HL-60 (cell line): ENCODE measurements around the gene OR4F6.
"Not testable (repeated sequence)": the region's sequence is repeated elsewhere in the genome, so short reads cannot be mapped to it uniquely, and the experiment has no call there.

Experiments used
- DNase-seq, 2 experiments: peaks; one replicate each; pipeline ENCODE4 v3.0.0-alpha.2; 2010 to 2020; ENCODE audit warnings: low read depth in 1 of 2, low spot score in 1 of 2
- H3K27ac ChIP-seq: fragments of 250-450 bp; sonication (Bioruptor Pico); replicated peaks from 2 replicates; pipeline ENCODE4 v1.5.1; 2020; ENCODE audit warnings: mild to moderate bottlenecking, moderate library complexity
- H3K27me3 ChIP-seq: fragments of 250-450 bp; sonication (Bioruptor Pico); 2 replicates; pipeline ENCODE4 v1.5.1; 2021; ENCODE audit warnings: mild to moderate bottlenecking, moderate library complexity; ENCODE audit not compliant: insufficient read depth, poor library complexity, severe bottlenecking
- H3K4me3 ChIP-seq: replicated peaks from 2 replicates; pipeline ENCODE4 v1.5.1; 2011; ENCODE audit warnings: mild to moderate bottlenecking, control low read depth, low read length; ENCODE audit not compliant: insufficient read depth
- CTCF ChIP-seq: IDR thresholded peaks from one replicate; pipeline ENCODE4 v1.5.1; 2011; ENCODE audit warnings: low read length, control low read depth, inconsistent platforms; ENCODE audit not compliant: insufficient read depth
- GABPA ChIP-seq: IDR thresholded peaks from 2 replicates; pipeline ENCODE4 v1.6.1; 2012; ENCODE audit warnings: low read depth
- POLR2AphosphoS5 ChIP-seq: IDR thresholded peaks from 2 replicates; pipeline ENCODE4 v1.6.1; 2012; ENCODE audit warnings: low read depth
- REST ChIP-seq: IDR thresholded peaks from 2 replicates; pipeline ENCODE4 v1.6.1; 2012; ENCODE audit warnings: low read depth; ENCODE audit not compliant: insufficient replicate concordance
- SPI1 ChIP-seq: IDR thresholded peaks from 2 replicates; pipeline ENCODE4 v1.6.1; 2012; ENCODE audit warnings: low read depth, mild to moderate bottlenecking, borderline replicate concordance
- long read RNA-seq: library from polyadenylated mRNA; unstranded; transcript quantifications from one replicate; pipeline ENCODE4 v2.0.0, GENCODE V29; 2020

OR4F6 gene
- long read RNA-seq, result 0 reads

GRCh38 chr15:101803209-101803608, at the start of gene OR4F6:
Gene OR4F6 (plus strand): TSS chr15:101803509. CDS start chr15:101805720, 2,211 bp downstream.
- Histone ChIP-seq H3K27ac (no peak within 1 kb of the TSS), H3K27me3 (peaks cover 9% of the 10 kb centered on the region), H3K4me3 (no peak within 1 kb of the TSS)
- DNase-seq, result no peak
- TF ChIP-seq CTCF (no peak), POLR2AphosphoS5 (no peak), REST (no peak), SPI1 (no peak), GABPA (no peak)

GRCh38 chr15:101764669-101765339, 38.5 kb upstream of the OR4F6 start:
- not testable (repeated sequence) for DNase-seq, H3K4me3 ChIP-seq, H3K27ac ChIP-seq, H3K27me3 ChIP-seq

GRCh38 chr15:101765340-101765671, 38.0 kb upstream of the OR4F6 start:
- not testable (repeated sequence) for H3K27me3 ChIP-seq, H3K27ac ChIP-seq, H3K4me3 ChIP-seq, DNase-seq

- H3K27ac ChIP-seq, result no peak overlapping the region
- TF ChIP-seq CTCF, result no peak
- TF ChIP-seq POLR2AphosphoS5, result no peak
- TF ChIP-seq SPI1, result no peak
- no peak for TF ChIP-seq REST
- TF ChIP-seq GABPA, result no peak
- DNase-seq, result no peak
- no peaks in the 10 kb centered on the region for H3K27me3 ChIP-seq
- H3K4me3 ChIP-seq, result no peak overlapping the region
Measured at GRCh38 chr15:101765772-101766456, 37.4 kb upstream of the OR4F6 start.

GRCh38 chr15:101767083-101767640, 36.1 kb upstream of the OR4F6 start:
- H3K4me3 ChIP-seq, H3K27ac ChIP-seq, H3K27me3 ChIP-seq, DNase-seq: not testable (repeated sequence)
